H1 (cell line): Measurements from ENCODE around the gene MTX1.

Experiments
- CREB1 ChIP-seq: IDR thresholded peaks from 2 replicates; pipeline ENCODE4 v1.6.1; 2012; ENCODE audit warnings: inconsistent platforms
- FOSL1 ChIP-seq: IDR thresholded peaks from 2 replicates; pipeline ENCODE4 v1.6.1; 2011; ENCODE audit warnings: mild to moderate bottlenecking, low read depth, low read length, moderate library complexity; ENCODE audit not compliant: insufficient read depth
- HDAC2 ChIP-seq, 2 experiments: fragments of 300-600 bp in 1 of 2; sonication (generic) in 1 of 2; IDR thresholded peaks; 2 replicates each; pipeline ENCODE4 v1.6.1; 2011 to 2012; ENCODE audit warnings: low read depth in 2 of 2, low read length in 2 of 2, mild to moderate bottlenecking in 2 of 2, moderate library complexity in 2 of 2, borderline replicate concordance in 1 of 2, inconsistent platforms in 1 of 2
- HDAC6 ChIP-seq: IDR thresholded peaks from one replicate; pipeline ENCODE4 v1.7.1; 2012; ENCODE audit warnings: low read depth, mild to moderate bottlenecking, inconsistent platforms, low read length, moderate library complexity
- JUN ChIP-seq: IDR thresholded peaks from 2 replicates; pipeline ENCODE4 v1.6.1; 2011; ENCODE audit warnings: low read depth, mild to moderate bottlenecking, improper control_type of control experiment, low read length
- JUND ChIP-seq: IDR thresholded peaks from 2 replicates; pipeline ENCODE4 v1.6.1; 2011; ENCODE audit warnings: mild to moderate bottlenecking, improper control_type of control experiment, low read length
- KDM1A ChIP-seq: fragments of 200-600, 300-600 bp; sonication (generic); IDR thresholded peaks from 2 replicates; pipeline ENCODE4 v1.7.1; 2016; ENCODE audit warnings: mild to moderate bottlenecking, low read length, borderline replicate concordance
- POLR2A ChIP-seq, 2 experiments: IDR thresholded peaks; 1 replicate in 1 of 2; 2 replicates in 1 of 2; pipeline ENCODE4 v1.6.1; 2011; ENCODE audit warnings: low read depth in 2 of 2, low read length in 2 of 2, mild to moderate bottlenecking in 2 of 2; ENCODE audit errors: control extremely low read depth in 1 of 2
- POLR2AphosphoS5 ChIP-seq: IDR thresholded peaks from 2 replicates; pipeline ENCODE4 v1.6.1; 2011; ENCODE audit warnings: low read depth, low read length
- RAD21 ChIP-seq, 2 experiments: IDR thresholded peaks in 1 of 2; conservative IDR thresholded peaks in 1 of 2; 2 replicates each; pipeline ENCODE4 v1.6.1; 2011; ENCODE audit warnings: low read depth in 2 of 2, low read length in 2 of 2, improper control_type of control experiment in 1 of 2, inconsistent platforms in 1 of 2, mild to moderate bottlenecking in 1 of 2, moderate library complexity in 1 of 2
- SUZ12 ChIP-seq: fragments of 200-600 bp; sonication (generic); IDR thresholded peaks from 2 replicates; pipeline ENCODE4 v1.6.1; 2012; ENCODE audit warnings: mild to moderate bottlenecking, inconsistent platforms, low read length, moderate library complexity, mixed read lengths
- TF ChIP-seq, protein P1 (sequence below), 3 experiments: IDR thresholded peaks; 1 replicate in 2 of 3; 2 replicates in 1 of 3; pipeline versions ENCODE4 v1.5.1 to v1.6.1; 2011; ENCODE audit warnings: low read length in 3 of 3, mild to moderate bottlenecking in 3 of 3, inconsistent platforms in 2 of 3, low read depth in 1 of 3, moderate library complexity in 1 of 3; ENCODE audit not compliant: insufficient read depth in 1 of 3; ENCODE audit errors: control extremely low read depth in 1 of 3
- TF ChIP-seq, protein P2 (sequence below): IDR thresholded peaks from 2 replicates; pipeline ENCODE4 v1.6.1; 2012; ENCODE audit warnings: inconsistent platforms
- TF ChIP-seq, protein P3 (sequence below): IDR thresholded peaks from 2 replicates; pipeline ENCODE4 v1.6.1; 2011; ENCODE audit warnings: low read depth, mild to moderate bottlenecking, low read length; ENCODE audit not compliant: insufficient read depth

DNA sequence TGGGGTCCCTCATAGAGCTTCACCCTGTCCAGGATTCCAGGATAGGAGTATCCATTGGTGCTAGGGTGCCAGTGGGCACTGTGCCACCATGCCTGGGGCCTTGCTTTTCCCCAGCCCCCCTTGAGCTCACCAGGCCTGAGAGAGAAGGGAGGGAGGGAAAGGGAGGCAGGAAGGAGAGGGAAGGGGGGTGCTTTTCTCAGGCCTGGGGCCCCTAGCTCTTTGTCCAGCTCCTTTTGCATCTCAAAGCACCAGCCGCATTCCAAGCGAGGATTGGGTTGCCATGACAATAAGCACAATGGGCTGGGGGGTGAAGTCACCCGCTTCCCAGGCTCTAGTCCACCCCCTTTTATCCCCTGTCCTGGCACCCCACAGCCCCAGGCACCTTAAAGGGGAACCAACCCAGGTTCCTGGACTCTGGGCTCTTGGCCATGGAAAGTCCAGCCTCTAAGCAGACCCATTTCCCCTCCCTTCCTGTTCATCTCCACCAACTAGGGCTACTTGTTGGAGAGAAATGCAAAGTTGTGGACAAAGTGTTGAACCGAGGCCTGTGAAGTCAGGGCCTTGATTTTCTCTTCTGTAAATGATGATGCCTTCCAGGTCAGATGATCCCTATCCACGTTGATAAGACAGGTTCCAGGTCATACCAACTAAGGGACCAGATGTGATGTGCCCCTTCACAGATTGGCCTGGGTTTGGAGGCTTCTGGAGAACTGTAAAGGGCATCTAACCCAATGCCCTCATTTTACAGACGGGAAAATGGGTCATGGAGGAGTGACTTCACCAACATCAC is 12.2 kb upstream of the MTX1 start:
- TF ChIP-seq POLR2A (IDR thresholded peaks at IDR 0.05; ENCODE audit: control extremely low read depth in 1 of 2, low read depth in 2 of 2, low read length in 2 of 2): peak in 1 of 2 experiments; percentile 80; a peak in 2 of 3 replicates
- TF ChIP-seq SUZ12: no peak
- TF ChIP-seq, protein P1, sequence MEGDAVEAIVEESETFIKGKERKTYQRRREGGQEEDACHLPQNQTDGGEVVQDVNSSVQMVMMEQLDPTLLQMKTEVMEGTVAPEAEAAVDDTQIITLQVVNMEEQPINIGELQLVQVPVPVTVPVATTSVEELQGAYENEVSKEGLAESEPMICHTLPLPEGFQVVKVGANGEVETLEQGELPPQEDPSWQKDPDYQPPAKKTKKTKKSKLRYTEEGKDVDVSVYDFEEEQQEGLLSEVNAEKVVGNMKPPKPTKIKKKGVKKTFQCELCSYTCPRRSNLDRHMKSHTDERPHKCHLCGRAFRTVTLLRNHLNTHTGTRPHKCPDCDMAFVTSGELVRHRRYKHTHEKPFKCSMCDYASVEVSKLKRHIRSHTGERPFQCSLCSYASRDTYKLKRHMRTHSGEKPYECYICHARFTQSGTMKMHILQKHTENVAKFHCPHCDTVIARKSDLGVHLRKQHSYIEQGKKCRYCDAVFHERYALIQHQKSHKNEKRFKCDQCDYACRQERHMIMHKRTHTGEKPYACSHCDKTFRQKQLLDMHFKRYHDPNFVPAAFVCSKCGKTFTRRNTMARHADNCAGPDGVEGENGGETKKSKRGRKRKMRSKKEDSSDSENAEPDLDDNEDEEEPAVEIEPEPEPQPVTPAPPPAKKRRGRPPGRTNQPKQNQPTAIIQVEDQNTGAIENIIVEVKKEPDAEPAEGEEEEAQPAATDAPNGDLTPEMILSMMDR (IDR thresholded peaks at IDR 0.05; ENCODE audit: control extremely low read depth in 1 of 3, insufficient read depth in 1 of 3, low read depth in 1 of 3, low read length in 3 of 3): no peak
- TF ChIP-seq KDM1A: no peak
- peak; percentile 69; the same call in 1 of the 2 replicates for TF ChIP-seq POLR2AphosphoS5
- TF ChIP-seq JUND: peak; percentile 61
- no peak for TF ChIP-seq FOSL1
- TF ChIP-seq RAD21 (IDR thresholded peaks at IDR 0.05 in 1 of 2, conservative IDR thresholded peaks at IDR 0.05 in 1 of 2; ENCODE audit: low read depth in 2 of 2, low read length in 2 of 2): no peak
- TF ChIP-seq JUN: peak; percentile 48
- TF ChIP-seq, protein P2, sequence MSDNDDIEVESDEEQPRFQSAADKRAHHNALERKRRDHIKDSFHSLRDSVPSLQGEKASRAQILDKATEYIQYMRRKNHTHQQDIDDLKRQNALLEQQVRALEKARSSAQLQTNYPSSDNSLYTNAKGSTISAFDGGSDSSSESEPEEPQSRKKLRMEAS: no peak
- TF ChIP-seq, protein P3, sequence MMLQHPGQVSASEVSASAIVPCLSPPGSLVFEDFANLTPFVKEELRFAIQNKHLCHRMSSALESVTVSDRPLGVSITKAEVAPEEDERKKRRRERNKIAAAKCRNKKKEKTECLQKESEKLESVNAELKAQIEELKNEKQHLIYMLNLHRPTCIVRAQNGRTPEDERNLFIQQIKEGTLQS: no peak
- no peak for TF ChIP-seq CREB1
- no peak for TF ChIP-seq HDAC6
- TF ChIP-seq HDAC2 (IDR thresholded peaks at IDR 0.05; ENCODE audit: borderline replicate concordance in 1 of 2, low read depth in 2 of 2, low read length in 2 of 2): peak; percentile 47 to 70; a peak in 2 of 4 replicates
